ENCODE results near the gene USP49.

DNA sequence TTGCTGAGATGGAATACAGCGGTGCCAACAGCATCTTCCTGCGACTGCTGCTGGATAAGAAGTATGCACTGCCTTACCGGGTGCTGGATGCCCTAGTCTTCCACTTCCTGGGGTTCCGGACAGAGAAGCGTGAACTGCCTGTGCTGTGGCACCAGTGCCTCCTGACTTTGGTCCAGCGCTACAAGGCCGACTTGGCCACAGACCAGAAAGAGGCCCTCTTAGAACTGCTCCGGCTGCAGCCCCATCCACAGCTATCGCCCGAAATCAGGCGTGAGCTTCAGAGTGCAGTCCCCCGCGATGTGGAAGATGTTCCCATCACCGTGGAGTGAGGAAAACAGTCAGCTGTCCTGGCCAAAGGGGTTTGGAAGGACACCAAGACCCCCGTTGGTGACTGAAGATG, 37.2 kb upstream of the USP49 start:
- TF ChIP-seq CTCF (IDR thresholded peaks at IDR 0.05; ENCODE audit: low read depth, low read length) (no peak), POLR2A (IDR thresholded peaks at IDR 0.05; ENCODE audit: extremely low read depth, insufficient read length) (no peak)
- TF ChIP-seq, protein P1, sequence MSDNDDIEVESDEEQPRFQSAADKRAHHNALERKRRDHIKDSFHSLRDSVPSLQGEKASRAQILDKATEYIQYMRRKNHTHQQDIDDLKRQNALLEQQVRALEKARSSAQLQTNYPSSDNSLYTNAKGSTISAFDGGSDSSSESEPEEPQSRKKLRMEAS (IDR thresholded peaks at IDR 0.05; ENCODE audit: low read depth, low read length), result no peak
